ENCODE data around the gene PLIN5. TPM values are rescaled to one million over a fixed set of nuclear protein-coding genes. Genes with fewer than 3 reads are reported as not detected.

PLIN5 gene
- total RNA-seq, 1 donor from 2014 or later = 4.8 TPM

- DNase-seq (ENCODE audit: low read depth, low spot score) = no peak
- peaks cover 3% of the 10 kb centered on the region for H3K36me3 Mint-ChIP-seq (ENCODE audit: low read depth)
These were observed 30.0 kb downstream of the PLIN5 start for GRCh38 chr19:4504891-4505569.

GRCh38 chr19:4504297-4504701, 30.7 kb downstream of the PLIN5 start:
- no peak for DNase-seq (ENCODE audit: low read depth, low spot score)
- no peak overlapping the region for H3K4me3 Mint-ChIP-seq
- no peak overlapping the region for H3K27ac Mint-ChIP-seq (ENCODE audit: unreplicated experiment)
- H3K9me3 Mint-ChIP-seq = no peaks in the 10 kb centered on the region
- no peak for TF ChIP-seq CTCF (conservative IDR thresholded peaks at IDR 0.05)
- no peaks in the 10 kb centered on the region for H3K27me3 Mint-ChIP-seq (ENCODE audit: low read depth)
- peaks cover 3% of the 10 kb centered on the region for H3K36me3 Mint-ChIP-seq (ENCODE audit: low read depth)
- H3K4me1 Mint-ChIP-seq = no peaks in the 10 kb centered on the region

More at GRCh38 chr19:4504891-4505569, 30.0 kb downstream of the PLIN5 start:
- no peak overlapping the region for H3K27ac Mint-ChIP-seq (ENCODE audit: unreplicated experiment)
- no peaks in the 10 kb centered on the region for H3K9me3 Mint-ChIP-seq
- H3K27me3 Mint-ChIP-seq (ENCODE audit: low read depth) = no peaks in the 10 kb centered on the region
- H3K4me1 Mint-ChIP-seq = no peaks in the 10 kb centered on the region
- H3K4me3 Mint-ChIP-seq = no peak overlapping the region
- TF ChIP-seq CTCF (conservative IDR thresholded peaks at IDR 0.05) = no peak

GRCh38 chr19:4503825-4504170, 31.2 kb downstream of the PLIN5 start:
- H3K9me3 Mint-ChIP-seq = no peaks in the 10 kb centered on the region
- no peaks in the 10 kb centered on the region for H3K27me3 Mint-ChIP-seq (ENCODE audit: low read depth)
- peaks cover 3% of the 10 kb centered on the region for H3K36me3 Mint-ChIP-seq (ENCODE audit: low read depth)
- H3K27ac Mint-ChIP-seq (ENCODE audit: unreplicated experiment) = no peak overlapping the region
- no peak overlapping the region for H3K4me3 Mint-ChIP-seq
- TF ChIP-seq CTCF (conservative IDR thresholded peaks at IDR 0.05) = no peak
- H3K4me1 Mint-ChIP-seq = no peaks in the 10 kb centered on the region
- no peak for DNase-seq (ENCODE audit: low read depth, low spot score)

- Mint-ChIP-seq H3K27me3 (ENCODE audit: low read depth) (no peaks in the 10 kb centered on the region), H3K36me3 (ENCODE audit: low read depth) (peaks cover 3% of the 10 kb centered on the region), H3K4me1 (no peaks in the 10 kb centered on the region), H3K9me3 (no peaks in the 10 kb centered on the region), H3K27ac (ENCODE audit: unreplicated experiment) (no peak overlapping the region), H3K4me3 (no peak overlapping the region)
- DNase-seq (ENCODE audit: low read depth, low spot score) = no peak
- TF ChIP-seq CTCF (conservative IDR thresholded peaks at IDR 0.05) = no peak
These were observed 31.7 kb downstream of the PLIN5 start for GRCh38 chr19:4503132-4503824.

GRCh38 chr19:4502282-4503131, 32.5 kb downstream of the PLIN5 start:
- H3K27me3 Mint-ChIP-seq (ENCODE audit: low read depth) = no peaks in the 10 kb centered on the region
- TF ChIP-seq CTCF (conservative IDR thresholded peaks at IDR 0.05) = no peak
- H3K4me3 Mint-ChIP-seq = no peak overlapping the region
- H3K27ac Mint-ChIP-seq (ENCODE audit: unreplicated experiment) = peak overlapping the region; percentile 12
- DNase-seq (ENCODE audit: low read depth, low spot score) = no peak
- H3K4me1 Mint-ChIP-seq = no peaks in the 10 kb centered on the region
- no peaks in the 10 kb centered on the region for H3K9me3 Mint-ChIP-seq
- H3K36me3 Mint-ChIP-seq (ENCODE audit: low read depth) = peaks cover 3% of the 10 kb centered on the region
